Keratinocyte (primary cell): ENCODE measurements around the gene SCAANT1. TPM values are rescaled to one million over a fixed set of nuclear protein-coding genes. Genes with fewer than 3 reads are reported as not detected.

Experiments used
- DNase-seq: peaks from one replicate; pipeline ENCODE4 v3.0.0-alpha.2; 2011; ENCODE audit warnings: low read depth, missing footprints, low spot score
- FAIRE-seq: peaks from 2 replicates; lab custom pipeline; 2011; peaks lifted over from hg19 to GRCh38; lab: Jason Lieb, UNC
- H2AFZ ChIP-seq: 2 replicates; pipeline ENCODE4 v1.6.0; 2012; ENCODE audit warnings: low read length, control low read depth, inconsistent platforms; ENCODE audit not compliant: control insufficient read depth
- H3K27ac ChIP-seq: 2 replicates; pipeline ENCODE4 v1.5.1; 2011; ENCODE audit warnings: low read length; ENCODE audit not compliant: control insufficient read depth, insufficient read depth
- H3K27me3 ChIP-seq: 3 replicates; pipeline ENCODE4 v1.6.0; 2011; ENCODE audit warnings: low read length; ENCODE audit not compliant: control insufficient read depth, insufficient read depth; ENCODE audit errors: extremely low read depth
- H3K36me3 ChIP-seq, 2 experiments: 2 replicates in 1 of 2; 3 replicates in 1 of 2; pipeline ENCODE4 v1.5.1; 2011; ENCODE audit warnings: low read length in 2 of 2, mild to moderate bottlenecking in 1 of 2; ENCODE audit not compliant: control insufficient read depth in 2 of 2, insufficient read depth in 2 of 2; ENCODE audit errors: extremely low read depth in 1 of 2
- H3K4me1 ChIP-seq: 3 replicates; pipeline ENCODE4 v1.5.1; 2011; ENCODE audit warnings: low read length; ENCODE audit not compliant: control insufficient read depth, insufficient read depth; ENCODE audit errors: extremely low read depth
- H3K4me2 ChIP-seq: 3 replicates; pipeline ENCODE4 v1.6.0; 2011; ENCODE audit warnings: low read depth, low read length; ENCODE audit not compliant: control insufficient read depth, insufficient read depth; ENCODE audit errors: extremely low read depth
- H3K4me3 ChIP-seq, 3 experiments: fragments of 200-600 bp in 1 of 3; sonication (generic) in 1 of 3; 2 replicates in 2 of 3; 3 replicates in 1 of 3; pipeline ENCODE4 v1.5.1; 2011 to 2016; ENCODE audit warnings: low read length in 3 of 3, mild to moderate bottlenecking in 3 of 3, control low read depth in 2 of 3, inconsistent platforms in 1 of 3, low read depth in 1 of 3, mixed read lengths in 1 of 3, mixed run types in 1 of 3, moderate library complexity in 1 of 3; ENCODE audit not compliant: control insufficient read depth in 2 of 3, insufficient read depth in 2 of 3; ENCODE audit errors: extremely low read depth in 1 of 3
- H3K79me2 ChIP-seq: 2 replicates; pipeline ENCODE4 v1.6.0; 2012; ENCODE audit warnings: low read length; ENCODE audit not compliant: control insufficient read depth, insufficient read depth
- H3K9ac ChIP-seq: 3 replicates; pipeline ENCODE4 v1.6.0; 2011; ENCODE audit warnings: low read length; ENCODE audit not compliant: control insufficient read depth, insufficient read depth; ENCODE audit errors: extremely low read depth
- H3K9me1 ChIP-seq: 3 replicates; pipeline ENCODE4 v1.6.0; 2011; ENCODE audit warnings: low read length; ENCODE audit not compliant: control insufficient read depth, insufficient read depth; ENCODE audit errors: extremely low read depth
- H3K9me3 ChIP-seq: 2 replicates; pipeline ENCODE4 v1.5.1; 2012; ENCODE audit warnings: low read depth, low read length; ENCODE audit not compliant: control insufficient read depth
- H4K20me1 ChIP-seq: 3 replicates; pipeline ENCODE4 v1.6.0; 2011; ENCODE audit warnings: low read length; ENCODE audit not compliant: control insufficient read depth, insufficient read depth; ENCODE audit errors: extremely low read depth
- CTCF ChIP-seq, 3 experiments: IDR thresholded peaks in 1 of 3; conservative IDR thresholded peaks in 1 of 3; optimal IDR thresholded peaks in 1 of 3; 2 replicates in 2 of 3; 3 replicates in 1 of 3; pipeline versions ENCODE3 to v1.5.1; 2011; ENCODE audit warnings: low read length in 3 of 3, mild to moderate bottlenecking in 3 of 3, moderate library complexity in 2 of 3, control low read depth in 1 of 3, inconsistent platforms in 1 of 3; ENCODE audit not compliant: insufficient read depth in 2 of 3; ENCODE audit errors: extremely low read depth in 1 of 3
- EZH2 ChIP-seq: IDR thresholded peaks from one replicate; pipeline ENCODE4 v1.6.1; 2012; ENCODE audit warnings: inconsistent platforms, mild to moderate bottlenecking, low read length, moderate library complexity
- dilution Hi-C: fragments of 300-500 bp; cut with MboI; formaldehyde crosslinking; loops from one replicate; pipeline ENCODE4 v1.7.0; 2020; ENCODE audit warnings: low sequenced_read_pairs; ENCODE audit not compliant: extremely low pct_ligation_motif_present
- polyA plus RNA-seq, 5 experiments: library from polyadenylated mRNA; depleted of rRNA in 3 of 5; stranded (reverse) in 3 of 5; stranded (forward) in 1 of 5; unstranded in 1 of 5; fragments of >200 nt; gene quantifications; 1 replicate in 1 of 5; 2 replicates in 3 of 5; 3 replicates in 1 of 5; pipeline versions ENCODE4 v1.2.1 to v1.2.3, GENCODE V29; 2011 to 2012; ENCODE audit warnings: missing spikeins in 2 of 5, low read depth in 1 of 5, low replicate concordance in 1 of 5

Gene SCAANT1
- polyA plus RNA-seq, 1 donor (not counting 4 experiments of a cell fraction or from before 2014, with no cell fraction given) = not detected

GRCh38 chr3:63931290-63931689 lies 19.1 kb upstream of the SCAANT1 start:
- FAIRE-seq (no peak), DNase-seq (no peak)
- H3K4me2 ChIP-seq = no peak overlapping the region
- H3K79me2 ChIP-seq = peaks cover 71% of the 10 kb centered on the region
- dilution Hi-C loops = no loop called here
- H3K9me3 ChIP-seq = no peaks in the 10 kb centered on the region
- H3K27me3 ChIP-seq = no peaks in the 10 kb centered on the region
- H3K27ac ChIP-seq = no peak overlapping the region
- peaks cover 4 to 9% of the 10 kb centered on the region in 2 experiments for H3K36me3 ChIP-seq
- H3K4me3 ChIP-seq = no peak overlapping the region
- no peak for TF ChIP-seq EZH2
- H2AFZ ChIP-seq = no peak overlapping the region
- H3K4me1 ChIP-seq = peaks cover 6% of the 10 kb centered on the region
- H4K20me1 ChIP-seq = peaks cover 5% of the 10 kb centered on the region
- H3K9ac ChIP-seq = no peak overlapping the region
- peaks cover 5% of the 10 kb centered on the region for H3K9me1 ChIP-seq

- H3K4me3 ChIP-seq = no peak overlapping the region
- FAIRE-seq (no peak), DNase-seq (no peak)
- no peaks in the 10 kb centered on the region for H3K9me3 ChIP-seq
- no peak overlapping the region for H3K4me2 ChIP-seq
- H3K79me2 ChIP-seq = peaks cover 64% of the 10 kb centered on the region
- H3K27ac ChIP-seq = no peak overlapping the region
- no peaks in the 10 kb centered on the region for H3K9me1 ChIP-seq
- dilution Hi-C loops = no loop called here
- peaks cover 3% of the 10 kb centered on the region for H4K20me1 ChIP-seq
- H3K36me3 ChIP-seq = peaks cover 11 to 21% of the 10 kb centered on the region in 2 experiments
- TF ChIP-seq EZH2 = no peak
- TF ChIP-seq CTCF (optimal IDR thresholded peaks at IDR 0.05 in 1 of 3, IDR thresholded peaks at IDR 0.05 in 1 of 3, conservative IDR thresholded peaks at IDR 0.05 in 1 of 3; ENCODE audit: extremely low read depth in 1 of 3, insufficient read depth in 2 of 3, low read length in 3 of 3) = no peak
- no peaks in the 10 kb centered on the region for H3K27me3 ChIP-seq
- no peaks in the 10 kb centered on the region for H3K4me1 ChIP-seq
- H2AFZ ChIP-seq = no peak overlapping the region
- H3K9ac ChIP-seq = no peak overlapping the region
Observed at GRCh38 chr3:63927422-63928280, 15.5 kb upstream of the SCAANT1 start.
